Measurements from ENCODE around the gene PTPRN.
"Not testable (repeated sequence)": the region's sequence is repeated elsewhere in the genome, so short reads cannot be mapped to it uniquely, and the experiment has no call there.

The PTPRN gene

GRCh38 chr2:219266886-219267285 is 42.3 kb downstream of the PTPRN start:
- no peak for DNase-seq

DNA sequence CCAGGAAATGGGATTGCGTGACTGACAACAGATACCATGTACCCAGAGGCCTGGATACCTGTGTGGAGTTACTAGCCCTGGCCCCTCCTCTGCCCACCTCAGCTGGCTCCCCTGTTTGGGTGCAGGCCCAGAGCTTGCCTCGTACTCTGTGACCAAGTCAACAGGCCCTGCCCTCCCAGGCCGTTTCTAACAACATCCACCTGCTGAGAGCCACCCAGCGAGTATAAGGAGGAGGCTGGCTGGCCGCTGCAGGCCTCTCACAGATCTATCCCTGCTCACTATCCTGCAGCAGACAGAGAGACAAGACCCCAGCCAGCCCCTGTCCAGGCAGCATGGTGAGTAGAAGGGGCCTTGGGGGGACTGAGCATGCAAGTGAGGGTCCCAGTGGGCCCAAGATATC is 43.0 kb downstream of the PTPRN start:
- DNase-seq, result no peak

- DNase-seq, result no peak
Observed at GRCh38 chr2:219261024-219261855, 48.0 kb downstream of the PTPRN start.

- DNase-seq, result not testable (repeated sequence)
Observed at GRCh38 chr2:219258942-219259341, 50.3 kb downstream of the PTPRN start.

DNA sequence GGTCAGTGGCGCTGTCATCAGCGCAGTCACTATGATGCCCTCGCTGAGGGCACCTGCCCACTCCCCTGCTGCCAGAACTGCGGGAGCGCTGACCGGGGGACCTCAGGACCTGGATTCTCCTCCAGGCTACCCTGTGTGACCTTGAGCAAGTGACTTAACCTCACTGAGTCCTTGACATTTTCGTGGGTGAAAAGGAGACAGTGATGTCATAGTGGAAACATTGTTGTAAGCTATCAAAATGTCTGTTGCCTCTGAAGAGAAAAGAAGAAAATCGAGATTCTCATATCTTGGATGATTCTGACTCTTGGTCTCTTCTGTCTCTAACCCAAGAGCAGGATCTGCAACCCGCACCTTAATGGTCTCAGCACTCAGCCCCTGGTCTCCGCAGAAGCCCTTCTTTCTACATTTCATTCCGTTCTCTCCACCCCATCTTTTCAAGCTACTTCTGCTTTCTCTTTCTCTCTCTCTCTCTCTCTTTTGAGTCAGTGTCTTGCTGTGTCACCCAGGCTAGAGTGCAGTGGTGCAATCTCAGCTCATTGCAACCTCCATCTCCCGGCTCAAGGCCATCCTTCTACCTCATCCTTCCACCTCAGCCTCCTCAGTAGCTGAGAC is 54.5 kb downstream of the PTPRN start:
- DNase-seq, result no peak

GRCh38 chr2:219253753-219254589 is 55.2 kb downstream of the PTPRN start, which contains the start of gene TUBA4A:
Gene TUBA4A (minus strand): TSS chr2:219253918. CDS start chr2:219253858, 60 bp downstream.
- peak; percentile 59 for DNase-seq

DNA sequence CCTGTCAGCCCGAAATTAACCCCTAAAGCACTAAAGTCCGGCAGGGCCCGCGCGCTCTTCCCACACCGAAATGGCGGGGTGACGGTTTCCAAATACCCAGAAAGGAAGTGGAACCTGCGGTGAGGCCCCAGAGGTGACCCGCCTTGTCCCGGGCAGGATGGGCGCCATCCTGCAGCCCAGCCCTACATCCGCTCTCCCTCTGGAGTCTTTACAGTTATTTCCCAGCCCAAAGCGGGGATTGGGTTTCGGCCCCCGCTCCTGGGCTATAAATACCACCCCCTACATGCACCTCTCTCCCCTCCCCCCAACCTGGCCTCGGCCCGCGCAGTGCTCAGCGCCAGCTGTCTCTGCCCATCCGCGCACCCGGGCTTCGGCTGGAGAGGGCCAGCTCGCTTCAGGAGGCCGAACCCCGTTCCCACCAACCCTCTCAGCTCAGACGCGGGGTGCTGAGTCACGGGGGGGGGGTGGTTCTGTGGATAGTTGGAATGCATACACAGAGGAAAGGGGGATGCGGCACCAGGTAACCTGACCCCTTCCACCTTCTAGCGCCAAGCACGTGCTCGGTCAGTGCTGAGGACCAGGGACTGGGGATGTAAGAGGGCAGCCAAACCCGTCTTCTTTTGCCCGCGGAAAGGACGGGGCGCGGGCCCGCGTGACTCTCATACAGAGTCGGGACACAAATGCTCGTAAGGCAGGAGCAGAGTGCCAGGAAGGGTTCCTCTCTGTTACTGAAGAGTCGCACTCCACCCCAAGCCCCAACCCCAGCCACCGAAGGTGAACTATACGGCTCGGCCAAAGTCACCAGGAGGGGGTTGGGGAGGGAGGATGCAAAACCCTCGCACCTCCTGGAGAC is 56.1 kb downstream of the PTPRN start, which contains the start of gene TUBA4B:
TSS of gene TUBA4B (plus strand) at position 344 of the 853 bp plus-strand sequence. CDS start at position 509, 165 bp downstream.
- DNase-seq, result peak; percentile 31

DNA sequence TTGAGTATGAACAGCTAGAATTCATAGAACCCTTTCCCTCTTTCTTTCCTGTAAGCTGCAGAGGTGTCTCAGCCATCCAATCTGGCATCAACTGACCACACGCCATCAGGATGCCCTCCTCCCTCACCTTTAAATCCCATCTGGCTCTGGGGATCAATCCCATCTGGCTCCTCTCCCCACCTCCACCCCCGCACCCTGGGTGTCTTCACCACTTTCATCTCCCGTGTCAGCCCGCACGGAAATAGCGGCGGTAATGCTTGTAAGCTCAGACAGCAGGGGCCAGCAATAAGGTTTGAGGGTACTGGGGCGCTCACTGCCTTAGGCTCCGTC is 56.7 kb downstream of the PTPRN start:
- no peak for DNase-seq

DNA sequence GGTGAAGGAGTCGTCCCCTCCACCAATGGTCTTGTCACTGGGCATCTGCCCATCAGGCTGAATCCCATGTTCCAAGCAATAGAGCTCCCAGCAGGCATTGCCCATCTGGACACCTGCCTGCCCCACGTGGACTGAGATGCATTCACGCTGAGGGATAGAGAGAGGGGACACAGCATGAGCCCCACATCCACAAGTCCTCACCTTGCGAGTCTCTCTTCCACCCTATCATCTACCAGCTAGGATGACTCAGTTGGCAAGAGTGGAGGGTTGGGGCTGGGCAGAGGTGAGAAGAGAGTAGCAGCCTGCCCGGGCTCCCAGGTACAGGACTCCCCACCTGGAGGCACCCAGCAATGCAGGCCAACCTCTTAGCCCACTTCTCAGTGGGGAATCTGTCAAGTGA is 57.1 kb downstream of the PTPRN start:
- DNase-seq, result no peak

GRCh38 chr2:219251656-219252055 is 57.5 kb downstream of the PTPRN start:
- no peak for DNase-seq

- no peak for DNase-seq
Observed at GRCh38 chr2:219250049-219250781, 59.0 kb downstream of the PTPRN start.

- peak; percentile 96 for DNase-seq
Observed at GRCh38 chr2:219249203-219249980, 59.8 kb downstream of the PTPRN start.

DNA sequence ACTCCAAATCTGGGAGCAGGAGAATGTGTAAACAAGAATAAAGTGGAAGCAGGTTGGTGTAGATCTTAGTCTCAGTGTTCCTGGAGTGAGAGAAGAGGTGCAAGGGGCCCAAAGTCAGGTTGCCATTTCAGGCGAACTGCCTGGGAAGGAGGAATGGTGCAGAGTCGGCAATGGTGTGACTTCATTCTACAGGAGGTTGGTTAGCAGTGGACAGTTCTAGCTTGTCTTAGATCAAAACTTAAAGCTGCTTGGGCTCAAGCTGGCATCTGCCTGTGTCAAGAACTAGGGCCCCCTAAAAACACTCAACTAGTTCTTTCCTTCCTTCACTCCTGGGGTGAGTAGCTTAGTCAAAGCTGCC is 60.4 kb downstream of the PTPRN start:
- DNase-seq, result no peak

DNA sequence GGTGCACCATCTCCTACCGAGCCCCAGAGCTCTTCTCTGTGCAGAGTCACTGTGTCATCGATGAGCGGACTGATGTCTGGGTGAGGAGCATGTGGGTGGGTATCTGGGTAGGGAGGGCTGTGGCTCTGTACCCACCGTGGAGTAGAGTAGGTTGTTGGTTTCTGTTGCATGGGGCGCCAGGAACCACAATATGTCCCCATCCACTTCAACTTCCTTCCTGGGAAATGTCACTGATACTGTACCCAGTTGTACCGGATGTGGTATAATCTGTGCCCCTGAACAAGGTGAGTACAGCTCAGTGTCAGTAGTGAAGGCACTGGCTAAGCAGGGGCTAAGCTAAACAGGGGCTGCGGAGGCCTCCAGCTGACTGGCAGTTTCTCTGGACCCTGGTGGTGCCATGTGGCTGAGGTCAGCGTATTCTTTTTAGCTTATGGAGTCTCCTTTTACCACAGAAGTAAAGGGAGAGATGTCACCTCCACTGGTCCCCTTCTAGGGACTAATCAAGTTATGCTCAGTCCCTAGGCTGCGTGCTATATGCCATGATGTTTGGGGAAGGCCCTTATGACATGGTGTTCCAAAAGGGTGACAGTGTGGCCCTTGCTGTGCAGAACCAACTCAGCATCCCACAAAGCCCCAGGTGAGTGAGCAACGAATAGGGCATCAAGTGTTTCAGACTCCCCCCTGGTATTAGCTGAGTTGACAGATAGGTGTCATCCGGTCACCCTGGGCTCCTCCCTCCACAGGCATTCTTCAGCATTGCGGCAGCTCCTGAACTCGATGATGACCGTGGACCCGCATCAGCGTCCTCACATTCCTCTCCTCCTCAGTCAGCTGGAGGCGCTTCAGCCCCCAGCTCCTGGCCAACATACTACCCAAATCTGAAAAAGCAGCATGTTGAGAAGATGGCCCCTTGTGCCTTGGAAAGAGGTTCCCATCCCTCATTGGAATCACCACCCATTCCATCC is 61.2 kb downstream of the PTPRN start:
- DNase-seq, result no peak

- no peak for DNase-seq
Observed at GRCh38 chr2:219246559-219246958, 62.6 kb downstream of the PTPRN start.

DNA sequence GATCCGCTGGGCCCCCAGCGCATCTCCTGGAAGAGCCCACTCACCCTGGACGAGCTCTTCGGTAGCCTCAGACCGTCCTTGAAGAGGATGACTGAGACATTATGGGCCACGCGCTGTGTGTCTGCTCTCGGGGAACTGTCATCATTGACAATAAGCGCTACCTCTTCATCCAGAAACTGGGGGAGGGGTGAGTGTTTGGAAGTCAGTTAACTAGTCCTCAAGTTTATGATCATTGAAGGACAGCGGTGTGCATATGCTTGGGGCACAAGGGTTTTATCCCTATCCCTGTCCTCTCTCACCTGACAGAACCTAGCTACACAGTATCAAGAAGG is 63.3 kb downstream of the PTPRN start:
- DNase-seq, result no peak

DNA sequence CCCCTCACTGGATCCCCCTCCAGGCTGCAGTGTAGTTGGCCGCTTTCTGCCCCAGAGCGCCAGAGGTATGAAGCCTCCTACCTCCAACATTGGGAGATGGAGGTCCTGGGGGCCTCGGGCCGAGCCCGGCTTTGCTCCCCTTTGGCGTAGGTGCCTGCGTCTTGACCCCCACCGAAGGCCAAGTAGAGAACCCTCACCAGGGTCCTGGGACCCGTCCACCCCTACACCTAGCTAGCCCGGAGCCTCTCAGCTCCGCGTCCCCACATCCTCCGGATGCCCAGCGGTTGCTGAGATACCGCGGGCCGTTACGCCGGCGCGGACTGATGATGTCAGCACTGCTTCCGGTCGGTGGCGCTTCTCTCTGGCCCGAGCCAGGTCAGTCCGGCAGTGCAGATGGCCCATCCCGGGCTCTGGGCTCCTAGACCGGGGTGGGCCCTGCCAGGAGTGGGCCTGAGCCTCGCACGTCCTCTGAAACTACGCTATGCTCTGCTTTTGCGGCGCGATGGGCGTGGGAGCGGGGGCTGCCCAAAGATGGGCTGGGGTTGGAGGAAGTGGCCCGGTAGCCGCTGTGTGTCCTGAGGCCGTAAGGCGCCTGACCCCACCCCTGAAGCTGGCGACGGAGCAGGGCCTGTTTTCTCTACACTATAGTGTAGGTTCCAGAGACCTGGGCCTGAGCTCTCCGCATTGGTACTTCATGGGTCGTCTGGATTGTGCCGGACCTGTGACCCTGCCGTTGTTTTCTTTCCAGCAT is 63.9 kb downstream of the PTPRN start, which contains the start of the genes GLB1L and STK16:
TSS of gene GLB1L (minus strand) at position 297 of the 751 bp plus-strand sequence. CDS start 1,871 bp downstream, outside the sequence.
TSS of gene STK16 (plus strand) at position 332 of the 751 bp plus-strand sequence. CDS start 521 bp downstream, outside the sequence.
- no peak for DNase-seq

GRCh38 chr2:219244789-219245147 is 64.4 kb downstream of the PTPRN start:
- DNase-seq, result no peak

GRCh38 chr2:219243291-219243761 is 65.9 kb downstream of the PTPRN start:
- DNase-seq, result no peak
